AG09319 (cell line): ENCODE data around the gene NUBPL.

Experiments used
- DNase-seq: peaks from one replicate; pipeline ENCODE4 v3.0.0-alpha.2; 2010; ENCODE audit warnings: low read depth; ENCODE audit errors: extremely low read depth
- TF ChIP-seq, protein P1 (sequence below): IDR thresholded peaks from 2 replicates; pipeline ENCODE4 v1.5.1; 2011; ENCODE audit warnings: low read depth, mild to moderate bottlenecking, inconsistent platforms, low read length, moderate library complexity

Gene NUBPL

DNA sequence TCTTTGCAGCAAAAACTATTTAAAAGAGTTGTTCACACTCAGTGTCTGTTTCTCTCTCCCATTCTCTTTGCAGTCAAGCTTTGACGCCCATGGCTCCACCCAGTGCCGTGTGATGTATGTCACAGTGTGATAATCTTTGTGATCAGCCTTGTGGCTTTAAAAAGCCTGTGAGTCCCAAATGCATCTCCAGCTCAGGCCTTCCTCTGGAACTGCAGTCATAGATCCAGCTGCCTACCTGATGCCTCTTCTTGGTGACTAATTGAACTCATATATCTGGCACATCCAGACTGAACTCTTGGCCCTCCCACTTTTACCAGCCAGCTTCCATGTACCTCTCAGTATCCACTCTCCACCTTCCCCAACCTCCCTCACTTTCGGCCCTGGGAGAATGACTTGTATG is 333.1 kb downstream of the NUBPL start:
- DNase-seq: no peak
- TF ChIP-seq, protein P1, sequence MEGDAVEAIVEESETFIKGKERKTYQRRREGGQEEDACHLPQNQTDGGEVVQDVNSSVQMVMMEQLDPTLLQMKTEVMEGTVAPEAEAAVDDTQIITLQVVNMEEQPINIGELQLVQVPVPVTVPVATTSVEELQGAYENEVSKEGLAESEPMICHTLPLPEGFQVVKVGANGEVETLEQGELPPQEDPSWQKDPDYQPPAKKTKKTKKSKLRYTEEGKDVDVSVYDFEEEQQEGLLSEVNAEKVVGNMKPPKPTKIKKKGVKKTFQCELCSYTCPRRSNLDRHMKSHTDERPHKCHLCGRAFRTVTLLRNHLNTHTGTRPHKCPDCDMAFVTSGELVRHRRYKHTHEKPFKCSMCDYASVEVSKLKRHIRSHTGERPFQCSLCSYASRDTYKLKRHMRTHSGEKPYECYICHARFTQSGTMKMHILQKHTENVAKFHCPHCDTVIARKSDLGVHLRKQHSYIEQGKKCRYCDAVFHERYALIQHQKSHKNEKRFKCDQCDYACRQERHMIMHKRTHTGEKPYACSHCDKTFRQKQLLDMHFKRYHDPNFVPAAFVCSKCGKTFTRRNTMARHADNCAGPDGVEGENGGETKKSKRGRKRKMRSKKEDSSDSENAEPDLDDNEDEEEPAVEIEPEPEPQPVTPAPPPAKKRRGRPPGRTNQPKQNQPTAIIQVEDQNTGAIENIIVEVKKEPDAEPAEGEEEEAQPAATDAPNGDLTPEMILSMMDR: no peak

- no peak for DNase-seq
- TF ChIP-seq, protein P1: no peak
These were observed 334.0 kb downstream of the NUBPL start for GRCh38 chr14:31895206-31895605.

GRCh38 chr14:31895646-31896045 is 334.4 kb downstream of the NUBPL start:
- TF ChIP-seq, protein P1: no peak
- no peak for DNase-seq

DNA sequence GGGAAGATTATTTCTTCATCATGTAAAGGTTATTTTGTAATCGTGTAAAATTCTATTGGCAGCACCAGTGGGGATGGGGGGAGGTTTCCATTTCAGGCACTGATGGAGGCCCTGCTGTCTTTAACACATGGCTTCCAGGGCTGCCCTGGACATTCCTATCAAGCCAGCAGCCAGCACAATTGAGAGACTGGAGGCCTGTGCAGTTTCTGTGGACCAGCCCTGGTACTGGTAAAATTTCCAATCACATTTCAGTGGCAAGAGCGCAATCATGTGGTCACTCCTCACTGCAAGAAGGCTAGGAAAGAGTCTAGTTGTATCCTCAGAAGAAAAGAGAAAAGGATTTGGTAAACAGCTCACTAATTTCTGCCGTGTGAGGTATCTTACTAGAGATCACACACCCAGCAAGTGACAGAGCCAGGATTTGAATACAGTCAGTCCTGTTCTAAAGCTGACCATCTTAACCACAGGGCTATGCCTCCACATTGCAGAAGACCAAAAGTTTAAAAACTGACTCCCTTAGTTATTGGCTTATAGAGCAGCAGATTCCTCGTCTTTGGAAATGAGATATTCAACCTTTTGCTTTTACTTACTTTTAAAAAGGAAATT is 336.5 kb downstream of the NUBPL start:
- no peak for DNase-seq
- TF ChIP-seq, protein P1: peak; percentile 9; the same call in 1 of the 2 replicates

DNA sequence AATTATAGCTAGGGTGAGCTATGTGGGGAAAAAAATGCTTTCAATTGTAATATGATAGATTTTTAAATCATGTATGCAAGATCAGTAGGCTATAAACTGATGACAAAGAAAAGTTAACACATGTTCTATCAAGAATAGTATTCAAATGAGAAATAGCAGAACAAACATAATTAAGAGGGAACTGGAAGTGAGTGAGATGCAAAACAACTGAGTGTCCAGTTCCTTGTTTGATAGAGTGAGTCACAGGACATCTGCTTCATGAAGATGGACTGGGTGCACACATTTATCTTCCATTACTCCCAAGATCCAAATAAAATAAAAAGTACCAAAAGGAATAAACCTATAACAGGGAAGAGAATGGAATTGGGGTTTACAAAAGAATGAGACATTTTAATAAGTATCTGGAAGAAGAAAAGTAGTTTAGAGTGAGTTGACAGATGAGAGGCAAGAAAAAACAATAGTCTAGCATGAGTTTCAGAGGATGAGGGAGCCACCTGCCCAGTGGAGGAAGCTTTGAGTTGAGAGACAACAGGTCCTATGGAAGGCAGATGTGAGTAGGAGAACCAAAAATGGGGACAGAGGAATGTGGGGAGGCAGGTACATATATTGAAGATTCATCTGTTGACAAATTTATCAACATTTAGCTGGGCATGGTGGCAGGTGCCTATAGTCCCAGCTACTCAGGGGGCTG is 337.8 kb downstream of the NUBPL start:
- TF ChIP-seq, protein P1: no peak
- DNase-seq: no peak

GRCh38 chr14:31902002-31902401 is 340.8 kb downstream of the NUBPL start:
- no peak for DNase-seq
- TF ChIP-seq, protein P1: no peak

- TF ChIP-seq, protein P1: no peak
- no peak for DNase-seq
These were observed 341.9 kb downstream of the NUBPL start for GRCh38 chr14:31902945-31903646.
